ENCODE results near the gene B3GAT1.

Gene B3GAT1

DNA sequence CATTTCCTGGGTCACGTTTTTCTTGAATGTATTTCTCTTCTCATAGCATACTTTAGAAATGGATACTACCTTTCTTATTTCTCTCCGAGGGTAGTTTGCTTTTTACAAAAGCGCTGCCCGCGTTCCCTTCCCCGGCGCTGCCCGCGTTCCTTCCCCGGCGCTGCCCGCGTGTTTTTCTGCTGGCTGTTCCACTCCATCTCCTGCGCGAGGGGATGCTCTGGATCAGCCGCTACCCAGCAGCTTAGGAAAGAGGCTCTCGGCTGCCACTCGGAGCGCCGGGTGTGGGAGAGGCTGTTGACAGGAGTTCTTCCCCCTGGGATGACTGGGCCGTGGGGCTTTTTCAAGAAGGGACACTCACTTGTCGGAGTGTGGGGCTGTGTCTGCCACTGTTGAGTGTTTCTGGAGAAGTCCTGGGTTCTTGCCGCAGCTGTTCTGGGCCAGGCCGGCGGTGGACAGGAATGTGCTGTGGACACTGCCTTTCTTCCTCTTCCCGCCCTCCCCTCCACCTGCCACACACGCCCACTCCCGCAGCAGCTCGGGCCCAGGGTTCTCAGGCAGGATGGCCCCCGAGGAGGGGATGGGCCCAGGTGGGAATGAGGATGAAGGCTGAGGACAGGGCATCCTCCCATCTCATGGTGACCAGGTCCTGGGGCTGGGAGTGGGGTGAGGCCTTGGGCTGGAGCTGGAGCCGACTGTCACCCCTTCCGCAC, 49.7 kb downstream of the B3GAT1 start:
- H3K9me3 ChIP-seq (replicated peaks; ENCODE audit: insufficient read depth, low read length): no peaks in the 10 kb centered on the region
- no peaks in the 10 kb centered on the region for H3K4me1 ChIP-seq (ENCODE audit: low read length)
- H3K9me2 ChIP-seq (replicated peaks; ENCODE audit: insufficient read depth, low read length): no peaks in the 10 kb centered on the region
- no peaks in the 10 kb centered on the region for H4K20me1 ChIP-seq (ENCODE audit: insufficient read depth, low read length)
- no peak for TF ChIP-seq EZH2phosphoT487 (IDR thresholded peaks at IDR 0.05; ENCODE audit: low read length)
- TF ChIP-seq EZH2 (optimal IDR thresholded peaks at IDR 0.05; ENCODE audit: low read depth, low read length): no peak
- TF ChIP-seq, protein P1, sequence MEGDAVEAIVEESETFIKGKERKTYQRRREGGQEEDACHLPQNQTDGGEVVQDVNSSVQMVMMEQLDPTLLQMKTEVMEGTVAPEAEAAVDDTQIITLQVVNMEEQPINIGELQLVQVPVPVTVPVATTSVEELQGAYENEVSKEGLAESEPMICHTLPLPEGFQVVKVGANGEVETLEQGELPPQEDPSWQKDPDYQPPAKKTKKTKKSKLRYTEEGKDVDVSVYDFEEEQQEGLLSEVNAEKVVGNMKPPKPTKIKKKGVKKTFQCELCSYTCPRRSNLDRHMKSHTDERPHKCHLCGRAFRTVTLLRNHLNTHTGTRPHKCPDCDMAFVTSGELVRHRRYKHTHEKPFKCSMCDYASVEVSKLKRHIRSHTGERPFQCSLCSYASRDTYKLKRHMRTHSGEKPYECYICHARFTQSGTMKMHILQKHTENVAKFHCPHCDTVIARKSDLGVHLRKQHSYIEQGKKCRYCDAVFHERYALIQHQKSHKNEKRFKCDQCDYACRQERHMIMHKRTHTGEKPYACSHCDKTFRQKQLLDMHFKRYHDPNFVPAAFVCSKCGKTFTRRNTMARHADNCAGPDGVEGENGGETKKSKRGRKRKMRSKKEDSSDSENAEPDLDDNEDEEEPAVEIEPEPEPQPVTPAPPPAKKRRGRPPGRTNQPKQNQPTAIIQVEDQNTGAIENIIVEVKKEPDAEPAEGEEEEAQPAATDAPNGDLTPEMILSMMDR (IDR thresholded peaks at IDR 0.05; ENCODE audit: low read length): no peak
- no peaks in the 10 kb centered on the region for H3K79me2 ChIP-seq (ENCODE audit: low read length)
- no peak overlapping the region for H3K4me2 ChIP-seq (ENCODE audit: low read depth, low read length)
- H3K27me3 ChIP-seq (replicated peaks; ENCODE audit: insufficient read depth, low read length): no peaks in the 10 kb centered on the region; the same call in 1 of the 2 replicates
- no peak for DNase-seq
- no peak overlapping the region for H2AFZ ChIP-seq (ENCODE audit: low read length)
- no peak overlapping the region for H3K27ac ChIP-seq (ENCODE audit: low read length)
- H3K36me3 ChIP-seq (replicated peaks; ENCODE audit: insufficient read depth, low read length): no peaks in the 10 kb centered on the region
- no peaks in the 10 kb centered on the region for H3F3A ChIP-seq (ENCODE audit: insufficient read depth, low read length)
- H3K4me3 ChIP-seq (ENCODE audit: low read length): no peak overlapping the region
- H3K9ac ChIP-seq (ENCODE audit: low read length): no peak overlapping the region

DNA sequence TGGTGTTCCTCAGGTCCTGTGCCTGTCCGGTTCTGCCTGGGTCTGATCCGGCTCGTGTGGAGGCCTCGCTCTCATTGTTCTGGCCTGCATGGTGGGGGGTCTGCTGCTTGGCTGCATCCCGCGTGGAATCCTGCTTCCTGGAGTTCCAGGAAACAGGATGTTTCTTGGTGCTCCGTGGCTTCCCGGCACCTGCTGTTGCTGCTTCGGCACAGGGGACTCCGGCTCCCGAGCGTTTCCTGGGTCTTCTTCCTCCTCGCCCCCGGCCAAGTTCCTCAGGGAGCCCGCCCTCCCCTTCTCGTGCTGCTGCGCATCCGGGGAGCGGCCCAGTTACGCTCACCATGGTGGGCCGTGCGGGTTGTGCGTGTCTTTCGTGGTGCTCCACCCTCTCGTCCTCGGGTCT, 50.4 kb downstream of the B3GAT1 start:
- no peak for DNase-seq
- H4K20me1 ChIP-seq (ENCODE audit: insufficient read depth, low read length): no peaks in the 10 kb centered on the region
- H3K4me1 ChIP-seq (ENCODE audit: low read length): no peaks in the 10 kb centered on the region
- H3K4me2 ChIP-seq (ENCODE audit: low read depth, low read length): no peak overlapping the region
- H3K9ac ChIP-seq (ENCODE audit: low read length): no peak overlapping the region
- H3K9me3 ChIP-seq (replicated peaks; ENCODE audit: insufficient read depth, low read length): no peaks in the 10 kb centered on the region
- no peaks in the 10 kb centered on the region for H3K79me2 ChIP-seq (ENCODE audit: low read length)
- H3K9me2 ChIP-seq (replicated peaks; ENCODE audit: insufficient read depth, low read length): no peaks in the 10 kb centered on the region
- TF ChIP-seq, protein P1 (IDR thresholded peaks at IDR 0.05; ENCODE audit: low read length): no peak
- TF ChIP-seq EZH2 (optimal IDR thresholded peaks at IDR 0.05; ENCODE audit: low read depth, low read length) (no peak), EZH2phosphoT487 (IDR thresholded peaks at IDR 0.05; ENCODE audit: low read length) (no peak)
- no peak overlapping the region for H2AFZ ChIP-seq (ENCODE audit: low read length)
- no peak overlapping the region for H3K4me3 ChIP-seq (ENCODE audit: low read length)
- H3F3A ChIP-seq (ENCODE audit: insufficient read depth, low read length): no peaks in the 10 kb centered on the region
- no peak overlapping the region for H3K27ac ChIP-seq (ENCODE audit: low read length)
- no peaks in the 10 kb centered on the region; the same call in 1 of the 2 replicates for H3K27me3 ChIP-seq (replicated peaks; ENCODE audit: insufficient read depth, low read length)
- H3K36me3 ChIP-seq (replicated peaks; ENCODE audit: insufficient read depth, low read length): no peaks in the 10 kb centered on the region

DNA sequence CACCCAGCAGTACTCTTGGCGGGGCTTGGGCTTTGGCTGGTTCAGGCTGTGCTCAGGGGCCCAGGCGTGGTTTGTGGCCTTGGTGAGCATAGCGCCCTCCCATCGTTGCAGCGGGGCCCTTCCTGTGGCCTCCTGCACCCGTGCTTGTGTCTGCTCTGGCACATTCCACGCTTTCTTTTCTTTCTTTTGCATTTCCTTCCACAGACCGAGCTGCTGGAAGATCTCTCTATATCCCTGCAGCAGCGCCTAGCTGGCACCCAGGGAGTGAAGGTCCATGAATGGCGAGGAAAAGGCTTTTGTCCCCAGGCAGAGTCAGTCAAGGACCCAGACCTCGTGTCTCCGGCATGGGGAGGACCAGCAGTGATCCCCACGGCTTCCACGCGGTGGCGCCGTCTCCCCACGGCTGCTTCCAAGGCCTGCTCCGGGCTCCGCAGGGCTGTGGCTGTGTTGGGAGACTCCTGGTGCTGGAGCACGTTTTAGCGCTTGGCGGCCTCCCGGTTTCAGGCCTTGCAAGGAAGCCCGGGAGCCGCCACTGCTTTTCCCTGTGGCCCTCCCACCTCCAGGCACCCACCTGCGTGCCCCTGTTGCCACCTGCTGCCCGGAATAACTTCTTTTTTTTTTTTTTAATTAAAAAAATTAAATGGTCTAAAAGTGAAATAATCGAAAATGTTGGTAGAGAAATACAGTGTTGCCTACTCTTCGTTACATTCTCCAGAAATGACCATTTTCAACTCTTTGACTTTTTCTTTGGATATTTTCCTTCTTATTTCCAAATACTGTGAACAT, 51.8 kb downstream of the B3GAT1 start:
- H3K4me2 ChIP-seq (ENCODE audit: low read depth, low read length): peak overlapping the region; percentile 29; the same call in 1 of the 2 replicates
- no peak overlapping the region for H3K9ac ChIP-seq (ENCODE audit: low read length)
- peak; percentile 27 for DNase-seq
- no peaks in the 10 kb centered on the region for H3K9me3 ChIP-seq (replicated peaks; ENCODE audit: insufficient read depth, low read length)
- no peaks in the 10 kb centered on the region for H3K79me2 ChIP-seq (ENCODE audit: low read length)
- no peaks in the 10 kb centered on the region for H3K9me2 ChIP-seq (replicated peaks; ENCODE audit: insufficient read depth, low read length)
- TF ChIP-seq EZH2 (optimal IDR thresholded peaks at IDR 0.05; ENCODE audit: low read depth, low read length): no peak
- TF ChIP-seq, protein P1 (IDR thresholded peaks at IDR 0.05; ENCODE audit: low read length): peak; percentile 56
- H3K27ac ChIP-seq (ENCODE audit: low read length): no peak overlapping the region
- no peak overlapping the region for H2AFZ ChIP-seq (ENCODE audit: low read length)
- no peak overlapping the region for H3K4me3 ChIP-seq (ENCODE audit: low read length)
- H3F3A ChIP-seq (ENCODE audit: insufficient read depth, low read length): no peaks in the 10 kb centered on the region
- no peaks in the 10 kb centered on the region for H4K20me1 ChIP-seq (ENCODE audit: insufficient read depth, low read length)
- H3K36me3 ChIP-seq (replicated peaks; ENCODE audit: insufficient read depth, low read length): no peaks in the 10 kb centered on the region
- no peaks in the 10 kb centered on the region for H3K4me1 ChIP-seq (ENCODE audit: low read length)
- no peaks in the 10 kb centered on the region; the same call in 1 of the 2 replicates for H3K27me3 ChIP-seq (replicated peaks; ENCODE audit: insufficient read depth, low read length)
